ENCODE data around the gene TMEM184B.
"Not testable (repeated sequence)": the region's sequence is repeated elsewhere in the genome, so short reads cannot be mapped to it uniquely, and the experiment has no call there.

DNA sequence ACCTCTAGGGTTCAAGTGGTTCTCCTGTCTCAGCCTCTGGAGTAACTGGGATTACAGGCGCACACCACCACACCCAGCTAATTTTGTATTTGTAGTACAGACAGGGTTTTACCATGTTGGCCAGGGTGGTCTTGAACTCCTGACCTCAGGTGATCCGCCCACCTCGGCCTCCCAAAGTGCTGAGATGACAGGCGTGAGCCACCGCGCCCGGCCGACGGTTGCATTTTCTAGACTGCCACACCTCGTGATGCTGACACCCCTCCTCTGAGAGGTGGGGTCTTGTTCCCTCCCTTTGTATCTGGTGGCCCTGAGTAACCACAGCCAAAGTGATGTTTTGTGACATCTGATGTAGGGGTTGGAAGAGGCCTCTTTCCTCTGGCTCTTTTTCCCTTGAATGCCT lies 39.0 kb downstream of the TMEM184B start:
- not testable (repeated sequence) for TF ChIP-seq EZH2 (IDR thresholded peaks at IDR 0.05; ENCODE audit: low read depth)
- TF ChIP-seq, protein P1, sequence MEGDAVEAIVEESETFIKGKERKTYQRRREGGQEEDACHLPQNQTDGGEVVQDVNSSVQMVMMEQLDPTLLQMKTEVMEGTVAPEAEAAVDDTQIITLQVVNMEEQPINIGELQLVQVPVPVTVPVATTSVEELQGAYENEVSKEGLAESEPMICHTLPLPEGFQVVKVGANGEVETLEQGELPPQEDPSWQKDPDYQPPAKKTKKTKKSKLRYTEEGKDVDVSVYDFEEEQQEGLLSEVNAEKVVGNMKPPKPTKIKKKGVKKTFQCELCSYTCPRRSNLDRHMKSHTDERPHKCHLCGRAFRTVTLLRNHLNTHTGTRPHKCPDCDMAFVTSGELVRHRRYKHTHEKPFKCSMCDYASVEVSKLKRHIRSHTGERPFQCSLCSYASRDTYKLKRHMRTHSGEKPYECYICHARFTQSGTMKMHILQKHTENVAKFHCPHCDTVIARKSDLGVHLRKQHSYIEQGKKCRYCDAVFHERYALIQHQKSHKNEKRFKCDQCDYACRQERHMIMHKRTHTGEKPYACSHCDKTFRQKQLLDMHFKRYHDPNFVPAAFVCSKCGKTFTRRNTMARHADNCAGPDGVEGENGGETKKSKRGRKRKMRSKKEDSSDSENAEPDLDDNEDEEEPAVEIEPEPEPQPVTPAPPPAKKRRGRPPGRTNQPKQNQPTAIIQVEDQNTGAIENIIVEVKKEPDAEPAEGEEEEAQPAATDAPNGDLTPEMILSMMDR (conservative IDR thresholded peaks at IDR 0.05), result not testable (repeated sequence)

Measured in PC-9 (cell line).